ENCODE results near the gene HES7. TPM values are rescaled to one million over a fixed set of nuclear protein-coding genes. Genes with fewer than 3 reads are reported as not detected.

Gene HES7
- total RNA-seq, 1 experiment from 2014 or later, result 0.33 TPM

DNA sequence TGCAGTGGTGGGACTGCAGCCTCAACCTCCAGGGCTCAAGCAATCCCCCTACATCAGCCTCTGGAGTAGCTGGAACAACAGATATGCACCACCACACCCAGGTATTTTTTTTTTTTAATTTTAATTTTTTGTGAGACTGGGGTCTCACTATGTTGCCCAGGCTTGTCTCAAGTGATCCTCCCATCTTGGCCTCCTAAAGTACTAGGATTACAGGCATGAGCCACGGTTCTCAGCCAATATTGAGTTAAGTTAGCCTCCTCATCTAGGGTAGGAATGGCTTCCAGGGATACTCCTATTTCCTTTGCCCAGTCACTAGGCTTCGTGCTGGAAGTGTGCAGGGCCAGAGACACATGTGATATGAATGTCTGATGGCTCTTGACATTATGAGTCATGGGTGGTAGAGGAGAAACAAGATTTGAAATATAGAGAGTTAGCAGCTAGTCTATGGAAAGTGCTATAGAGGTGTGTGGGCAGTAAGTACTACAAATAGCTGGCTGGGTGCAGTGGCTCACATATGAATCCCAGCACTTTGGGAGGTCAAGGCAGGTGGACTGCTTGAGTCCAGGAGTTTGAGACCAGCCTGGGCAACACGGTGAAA is 8.0 kb upstream of the HES7 start:
- Histone ChIP-seq H4K8ac (replicated peaks; ENCODE audit: insufficient read length, low read depth, low read length) (no peak overlapping the region), H3T11ph (ENCODE audit: low read length) (no peak overlapping the region), H3K56ac (ENCODE audit: insufficient read length, low read depth, low read length) (no peak overlapping the region), H3K14ac (ENCODE audit: insufficient read depth, low read length) (no peak overlapping the region), H2BK20ac (ENCODE audit: low read depth, low read length, poor library complexity, severe bottlenecking) (no peak overlapping the region), H3K4ac (ENCODE audit: low read depth, low read length) (no peak overlapping the region), H3K18ac (ENCODE audit: insufficient read length, low read depth, low read length) (no peak overlapping the region), H3K27ac (ENCODE audit: insufficient read length, low read depth, low read length) (no peak overlapping the region), H3K27me3 (ENCODE audit: insufficient read depth, low read length) (peaks cover 4% of the 10 kb centered on the region; the same call in 1 of the 2 replicates), H2BK15ac (ENCODE audit: low read depth, low read length) (no peak overlapping the region), H4K5ac (ENCODE audit: insufficient read length, low read depth, low read length) (no peak overlapping the region), H2BK12ac (ENCODE audit: insufficient read length, low read depth, low read length) (no peak overlapping the region), H2AFZ (ENCODE audit: low read length) (no peak overlapping the region), H3K23me2 (ENCODE audit: insufficient read length, low read depth, low read length, poor library complexity, severe bottlenecking) (no peaks in the 10 kb centered on the region), H3K9ac (ENCODE audit: extremely low read depth, insufficient read length, low read length) (no peak overlapping the region), H3K4me2 (ENCODE audit: insufficient read depth, insufficient read length, low read length) (no peak overlapping the region), H2BK5ac (ENCODE audit: insufficient read length, low read length) (no peak overlapping the region), H3K4me1 (ENCODE audit: insufficient read depth, low read length) (no peaks in the 10 kb centered on the region), H2AK5ac (ENCODE audit: insufficient read length, low read length) (peak overlapping the region; percentile 35), H3K23ac (ENCODE audit: insufficient read length, low read depth, low read length) (no peak overlapping the region), H3K9me3 (ENCODE audit: control insufficient read depth, low read depth, low read length) (no peaks in the 10 kb centered on the region), H2BK120ac (ENCODE audit: low read depth, low read length, poor library complexity, severe bottlenecking) (no peak overlapping the region), H4K20me1 (ENCODE audit: control insufficient read depth, insufficient read depth, insufficient read length) (no peaks in the 10 kb centered on the region), H4K91ac (ENCODE audit: insufficient read length, low read depth, low read length) (no peak overlapping the region), H3K79me2 (ENCODE audit: insufficient read depth, low read length) (no peaks in the 10 kb centered on the region), H3K79me1 (ENCODE audit: insufficient read depth, low read depth, low read length, poor library complexity, severe bottlenecking) (no peaks in the 10 kb centered on the region)
- Mint-ChIP-seq H3K27me3 (ENCODE audit: low read depth) (peaks cover 43% of the 10 kb centered on the region), H3K4me3 (no peak overlapping the region), H3K27ac (no peak overlapping the region), H3K9me3 (peaks cover 0 to 3% of the 10 kb centered on the region in 2 experiments; a peak in 1 of 5 replicates), H3K36me3 (ENCODE audit: insufficient read depth in 1 of 3, low read depth in 3 of 3) (no peaks in the 10 kb centered on the region), H3K4me1 (peaks cover 9 to 25% of the 10 kb centered on the region in 2 experiments)
- no peak for DNase-seq
- TF ChIP-seq, protein P1, sequence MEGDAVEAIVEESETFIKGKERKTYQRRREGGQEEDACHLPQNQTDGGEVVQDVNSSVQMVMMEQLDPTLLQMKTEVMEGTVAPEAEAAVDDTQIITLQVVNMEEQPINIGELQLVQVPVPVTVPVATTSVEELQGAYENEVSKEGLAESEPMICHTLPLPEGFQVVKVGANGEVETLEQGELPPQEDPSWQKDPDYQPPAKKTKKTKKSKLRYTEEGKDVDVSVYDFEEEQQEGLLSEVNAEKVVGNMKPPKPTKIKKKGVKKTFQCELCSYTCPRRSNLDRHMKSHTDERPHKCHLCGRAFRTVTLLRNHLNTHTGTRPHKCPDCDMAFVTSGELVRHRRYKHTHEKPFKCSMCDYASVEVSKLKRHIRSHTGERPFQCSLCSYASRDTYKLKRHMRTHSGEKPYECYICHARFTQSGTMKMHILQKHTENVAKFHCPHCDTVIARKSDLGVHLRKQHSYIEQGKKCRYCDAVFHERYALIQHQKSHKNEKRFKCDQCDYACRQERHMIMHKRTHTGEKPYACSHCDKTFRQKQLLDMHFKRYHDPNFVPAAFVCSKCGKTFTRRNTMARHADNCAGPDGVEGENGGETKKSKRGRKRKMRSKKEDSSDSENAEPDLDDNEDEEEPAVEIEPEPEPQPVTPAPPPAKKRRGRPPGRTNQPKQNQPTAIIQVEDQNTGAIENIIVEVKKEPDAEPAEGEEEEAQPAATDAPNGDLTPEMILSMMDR (conservative IDR thresholded peaks at IDR 0.05), result no peak
- no CpG with 5 or more reads among the region's 3 CpGs for WGBS (ENCODE audit: extremely low coverage, insufficient read length, low lambda C conversion rate)

Data from H9 (cell line).